Hematopoietic multipotent progenitor cell treated with erythropoietin and hydrocortisone succinate and interleukin-3 and kit ligand, for 6 days (in vitro differentiated cells): Measurements from ENCODE around the gene PTOV1.
A peak's percentile ranks its signal among the peaks of the same experiment; 100 is the strongest.

Experiments
- DNase-seq: peaks from one replicate; pipeline ENCODE4 v3.0.0-alpha.2; 2015

PTOV1 gene

DNA sequence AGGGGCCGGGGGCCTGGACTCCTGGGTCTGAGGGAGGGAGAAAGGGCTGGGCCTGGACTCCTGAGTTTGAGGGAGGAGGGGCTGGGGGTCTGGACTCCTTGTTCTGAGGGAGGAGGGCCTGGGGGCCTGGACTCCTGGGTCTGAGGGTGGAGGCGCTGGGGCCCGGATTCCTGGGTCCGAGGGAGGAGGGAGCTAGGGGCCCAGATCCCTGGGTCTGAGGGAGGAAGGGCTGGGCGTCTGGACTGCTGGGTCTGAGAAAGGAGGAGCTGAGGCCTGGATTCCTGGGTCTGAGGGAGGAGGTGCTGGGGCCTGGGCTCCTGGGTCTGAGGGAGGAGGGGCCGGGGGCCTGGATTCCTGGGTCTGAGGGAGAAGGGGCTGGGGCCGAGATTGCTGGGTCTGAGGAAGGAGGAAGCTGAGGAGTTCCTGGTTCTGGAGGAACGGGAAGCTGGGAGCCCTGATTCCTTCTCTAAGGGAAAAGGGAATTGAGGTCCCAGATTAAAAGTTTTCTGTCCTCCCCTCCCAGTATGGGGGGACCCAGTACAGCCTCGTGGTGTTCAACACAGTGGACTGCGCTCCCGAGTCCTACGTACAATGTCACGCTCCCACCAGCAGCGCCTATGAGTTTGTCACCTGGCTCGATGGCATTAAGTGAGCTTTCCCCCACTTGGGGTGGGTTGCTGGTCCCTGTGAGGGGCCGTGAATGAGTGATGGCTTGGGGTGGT is 32.1 kb upstream of the PTOV1 start:
- DNase-seq = peak; percentile 32

DNA sequence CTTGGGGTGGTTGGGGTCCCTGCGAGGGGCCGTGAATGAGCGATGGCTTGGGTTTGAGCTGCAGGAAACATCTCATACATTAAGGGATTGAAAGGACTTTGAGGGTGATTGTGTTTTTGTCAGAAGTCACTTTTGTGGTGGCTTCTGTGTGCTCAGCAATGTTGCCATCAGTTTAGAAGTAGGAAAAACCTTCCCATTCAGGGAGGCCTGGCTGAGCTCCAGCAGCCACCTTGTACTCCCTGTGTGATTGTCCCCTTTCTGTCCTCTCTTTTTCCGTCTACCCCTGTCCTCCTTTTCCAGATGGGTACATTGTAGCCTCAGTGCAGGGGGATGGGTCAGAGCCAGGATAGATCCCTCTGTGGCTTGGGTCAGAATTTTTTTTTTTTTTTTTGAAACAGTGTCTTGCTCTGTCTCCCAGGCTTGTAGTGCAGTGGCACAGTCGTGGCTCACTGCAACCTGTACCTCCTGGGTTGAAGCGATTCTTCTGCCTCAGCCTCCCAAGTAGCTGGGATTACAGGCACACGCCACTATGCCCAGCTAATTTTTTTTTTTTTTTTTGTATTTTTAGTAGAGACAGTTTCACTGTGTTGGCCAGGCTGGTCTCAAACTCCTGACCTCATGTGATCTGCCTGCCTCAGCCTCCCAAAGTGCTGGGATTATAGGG is 31.4 kb upstream of the PTOV1 start:
- peak; percentile 36 for DNase-seq

DNA sequence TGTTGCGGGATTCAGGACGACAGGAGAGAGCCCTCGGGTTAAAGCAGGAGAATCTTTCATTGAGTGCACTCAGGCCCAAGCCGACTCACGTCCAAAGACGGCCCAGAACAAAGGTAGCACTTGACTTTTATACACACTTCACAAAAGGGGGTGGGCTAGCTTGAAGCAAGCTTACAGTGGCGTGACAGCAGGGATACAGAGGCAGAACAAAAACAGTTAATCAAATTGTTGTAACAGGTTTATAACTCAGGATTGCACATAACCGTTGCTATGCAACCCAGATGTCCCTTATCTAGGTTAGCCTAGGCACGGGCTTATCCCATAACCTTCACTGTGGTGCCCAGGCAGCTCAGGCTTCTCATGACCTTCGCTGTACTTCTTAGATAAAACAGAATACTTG is 30.8 kb upstream of the PTOV1 start:
- peak; percentile 97 for DNase-seq

DNA sequence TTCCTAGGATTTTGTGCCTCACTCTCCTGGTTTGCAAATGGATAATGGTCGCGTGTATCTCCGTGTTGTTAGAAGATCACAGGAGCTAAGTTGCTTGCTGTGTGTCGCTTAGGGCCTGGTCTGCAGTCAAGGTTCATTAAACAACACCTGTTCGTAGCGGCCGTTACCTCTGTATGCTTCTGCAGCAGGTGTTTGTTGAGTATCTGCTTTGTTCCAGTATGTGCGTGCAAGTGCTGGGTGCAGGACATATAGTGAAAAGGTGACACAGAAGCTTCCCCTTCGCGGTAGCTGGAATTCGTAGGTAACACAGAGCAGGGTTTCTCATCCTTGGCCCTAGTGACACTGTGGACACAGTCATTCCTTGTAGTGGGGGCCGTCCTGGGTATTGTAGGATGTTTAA is 27.5 kb upstream of the PTOV1 start:
- no peak for DNase-seq

DNA sequence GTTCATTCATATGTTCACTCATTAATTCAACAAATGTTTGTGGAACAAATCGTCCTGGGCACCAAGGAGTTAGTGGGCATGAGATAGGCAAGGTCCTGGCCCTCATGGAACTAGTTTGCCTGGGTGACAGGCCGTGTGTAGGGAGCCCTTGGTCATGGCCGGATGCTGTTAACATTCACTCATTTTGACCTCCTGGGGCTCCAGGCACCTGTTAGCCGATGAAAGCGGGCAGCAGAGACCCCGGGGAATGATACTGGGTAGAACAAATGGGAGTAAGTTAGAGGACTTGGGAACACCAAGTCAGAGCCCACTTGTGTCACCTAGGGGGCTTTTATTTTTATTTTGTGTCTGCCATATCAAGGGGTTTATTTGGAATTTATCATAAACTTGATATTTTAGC is 26.3 kb upstream of the PTOV1 start:
- DNase-seq = no peak

DNA sequence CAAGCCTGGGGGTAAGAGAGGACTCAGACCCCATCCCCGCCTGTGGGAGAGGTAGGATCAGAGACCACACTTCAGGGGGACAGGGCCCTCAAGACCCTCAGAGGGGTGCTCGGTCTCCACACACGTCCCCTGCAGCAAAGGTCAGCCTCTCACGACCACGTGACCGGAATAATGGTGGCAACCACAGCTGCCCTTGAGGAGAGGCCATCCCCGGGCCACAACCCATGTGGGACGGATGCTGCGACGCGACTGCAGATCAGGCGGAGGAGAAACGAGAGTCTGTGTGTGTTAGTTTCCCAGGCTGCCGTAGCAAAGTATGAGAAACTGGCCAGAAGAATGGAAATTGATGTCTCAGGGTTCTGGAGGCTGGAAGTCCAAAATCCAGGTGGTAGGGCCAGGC is 23.9 kb upstream of the PTOV1 start:
- DNase-seq = no peak

DNA sequence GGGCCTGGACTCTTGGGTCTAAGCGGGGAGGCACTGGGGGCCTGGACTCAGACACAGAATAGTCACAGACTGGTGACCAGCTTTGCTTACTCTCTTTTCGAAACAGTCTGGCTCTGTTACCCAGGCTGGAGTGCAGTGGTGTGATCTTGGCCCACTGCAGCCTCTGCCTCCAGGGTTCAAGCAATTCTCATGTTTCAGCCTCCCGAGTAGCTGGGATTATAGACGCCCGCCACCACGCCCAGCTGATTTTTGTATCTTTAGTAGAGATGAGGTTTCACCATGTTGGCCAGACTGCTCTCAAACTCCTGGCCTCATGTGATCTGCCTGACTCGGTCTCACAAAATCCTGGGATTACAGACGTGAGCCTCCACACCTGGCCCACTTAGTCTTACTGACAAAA is 21.8 kb upstream of the PTOV1 start:
- no peak for DNase-seq

DNA sequence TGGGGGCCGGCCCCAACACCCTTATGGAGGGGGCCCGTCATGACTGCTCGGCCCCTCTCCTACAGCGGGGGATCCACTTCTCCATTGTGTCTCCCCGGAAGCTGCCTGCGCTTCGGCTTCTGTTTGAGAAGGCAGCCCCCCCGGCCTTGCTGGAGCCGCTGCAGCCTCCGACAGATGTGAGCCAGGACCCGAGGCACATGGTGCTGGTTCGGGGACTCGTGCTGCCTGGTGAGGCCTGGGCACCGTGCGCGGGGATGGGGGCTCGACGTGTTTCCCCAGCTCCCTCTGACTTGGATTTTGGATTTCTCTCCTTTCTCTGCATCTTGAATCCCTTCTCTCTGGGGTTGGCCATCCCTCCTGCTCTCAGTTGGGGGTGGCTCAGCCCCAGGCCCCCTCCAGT is 21.2 kb upstream of the PTOV1 start:
- DNase-seq = no peak

DNA sequence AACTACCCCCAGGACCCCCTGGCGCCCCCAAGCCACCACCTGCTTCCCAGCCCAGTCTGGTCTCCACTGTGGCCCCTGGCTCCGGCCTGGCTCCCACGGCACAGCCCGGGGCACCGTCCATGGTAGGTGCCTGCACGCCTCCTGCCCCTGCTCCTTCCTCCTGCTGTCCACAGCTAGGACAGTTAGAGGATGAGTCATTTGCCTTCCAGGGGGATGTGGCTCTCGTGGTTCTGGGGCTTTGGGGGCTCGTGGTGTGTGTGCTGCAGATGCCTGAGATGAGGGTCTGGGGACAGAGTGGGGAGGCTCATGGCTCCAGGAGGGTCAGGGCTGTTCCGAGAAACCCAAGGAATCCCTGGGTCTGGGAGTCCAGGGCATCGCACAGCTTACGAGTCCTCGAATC is 20.2 kb upstream of the PTOV1 start:
- DNase-seq = no peak

DNA sequence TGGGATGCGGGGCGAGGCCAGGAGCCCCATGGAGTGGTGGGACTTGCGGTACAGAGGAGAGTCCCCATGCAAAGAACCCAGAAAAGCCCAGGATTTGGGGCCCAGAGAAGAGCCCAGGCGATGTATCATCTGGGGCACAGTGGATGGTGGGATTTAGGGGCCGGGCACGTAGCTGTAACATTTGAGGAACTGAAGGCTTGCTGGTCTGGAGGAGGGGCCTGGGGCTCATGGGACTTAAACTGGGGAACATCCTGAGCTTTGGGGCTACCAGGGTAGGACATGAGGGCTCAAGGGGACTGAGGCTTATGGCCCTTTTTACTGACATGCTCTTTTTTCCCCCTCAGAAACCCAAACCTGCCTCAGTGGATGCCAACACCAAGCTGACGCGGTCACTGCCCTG is 19.4 kb upstream of the PTOV1 start:
- DNase-seq = no peak

DNA sequence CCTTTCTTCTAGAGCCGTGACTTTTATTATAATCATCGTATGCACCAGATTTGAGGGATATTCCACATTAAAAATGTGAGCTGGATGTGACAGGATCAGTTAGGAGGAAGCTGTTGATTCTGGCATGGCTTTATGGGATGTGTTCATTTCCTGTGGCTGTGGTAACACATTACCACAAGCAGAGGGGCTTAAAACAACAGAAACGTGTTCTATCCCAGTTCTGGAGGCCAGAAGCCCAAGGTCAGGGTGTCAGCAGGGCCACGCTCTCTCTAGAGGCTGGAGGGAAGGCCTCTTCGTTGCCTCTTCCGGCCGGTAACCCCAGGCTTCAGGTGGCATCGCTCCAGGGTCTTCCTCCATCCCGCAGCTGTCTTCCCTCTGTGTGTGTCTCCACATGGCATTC is 18.4 kb upstream of the PTOV1 start:
- DNase-seq = no peak

DNA sequence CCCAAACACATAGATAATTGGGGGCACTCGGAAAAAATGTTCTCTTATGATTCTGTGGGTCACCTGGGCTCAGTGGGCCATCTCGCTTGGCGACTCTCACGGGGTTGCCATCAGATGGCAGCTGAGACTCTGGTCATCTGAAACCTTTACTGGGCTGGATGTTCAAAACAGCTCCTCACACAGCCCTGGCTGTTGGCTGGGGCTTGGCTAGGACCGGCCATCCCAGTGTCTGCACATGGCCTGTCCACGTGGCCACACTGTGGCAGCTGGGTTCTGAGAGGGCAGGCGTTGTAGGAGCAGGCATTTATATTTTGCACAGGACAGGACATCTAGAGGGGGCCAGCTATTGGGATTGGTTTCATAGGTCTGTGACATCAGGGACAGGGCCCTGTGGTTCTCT is 17.4 kb upstream of the PTOV1 start:
- no peak for DNase-seq

DNA sequence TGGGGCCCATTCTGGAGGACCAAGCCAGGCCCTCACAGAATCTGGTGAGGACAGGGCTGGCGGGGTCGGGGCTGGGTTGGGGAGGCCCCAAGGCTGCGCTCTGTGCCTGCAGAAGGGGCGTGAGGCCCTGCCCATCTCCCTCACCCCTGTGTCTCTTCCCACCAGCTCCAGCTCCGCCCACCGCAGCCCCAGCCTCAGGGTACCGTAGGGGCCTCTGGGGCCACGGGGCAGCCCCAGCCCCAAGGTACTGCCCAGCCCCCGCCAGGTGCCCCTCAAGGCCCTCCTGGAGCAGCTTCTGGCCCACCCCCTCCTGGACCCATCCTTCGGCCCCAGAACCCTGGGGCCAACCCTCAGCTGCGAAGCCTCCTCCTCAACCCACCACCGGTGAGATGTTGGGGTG is 15.4 kb upstream of the PTOV1 start:
- no peak for DNase-seq

DNA sequence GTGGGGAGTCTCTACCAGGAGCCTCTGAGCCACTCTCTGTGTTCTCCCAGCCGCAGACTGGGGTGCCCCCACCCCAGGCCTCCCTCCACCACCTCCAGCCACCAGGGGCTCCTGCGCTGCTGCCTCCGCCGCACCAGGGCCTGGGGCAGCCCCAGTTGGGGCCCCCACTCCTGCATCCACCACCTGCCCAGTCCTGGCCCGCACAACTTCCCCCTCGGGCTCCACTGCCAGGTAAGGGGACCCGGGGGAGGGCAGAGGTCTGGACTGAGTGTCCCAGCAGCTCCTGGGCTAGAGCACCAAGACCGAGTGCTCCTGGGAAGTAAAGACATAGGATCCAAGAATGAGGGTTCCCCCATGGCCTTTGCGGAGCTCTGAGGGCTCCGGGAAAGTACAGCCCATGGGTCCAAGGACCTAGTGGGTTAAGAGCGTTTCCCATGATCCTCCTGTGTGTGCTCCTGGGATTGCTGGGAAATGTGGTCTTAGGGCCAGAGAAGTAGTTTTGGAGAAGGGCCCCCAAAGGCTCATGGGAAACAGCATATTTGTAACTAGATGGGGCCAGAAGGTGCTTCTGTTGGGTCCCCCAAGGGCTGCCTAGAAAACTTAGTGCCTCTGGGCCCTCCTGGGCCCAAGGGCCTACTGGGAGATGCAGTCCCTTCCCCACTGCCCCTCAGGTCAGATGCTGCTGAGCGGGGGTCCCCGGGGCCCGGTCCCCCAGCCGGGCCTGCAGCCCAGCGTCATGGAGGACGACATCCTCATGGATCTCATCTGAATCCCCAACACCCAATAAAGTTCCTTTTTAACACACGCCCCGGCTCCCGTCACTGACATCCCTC is 14.6 kb upstream of the PTOV1 start:
- DNase-seq = no peak

DNA sequence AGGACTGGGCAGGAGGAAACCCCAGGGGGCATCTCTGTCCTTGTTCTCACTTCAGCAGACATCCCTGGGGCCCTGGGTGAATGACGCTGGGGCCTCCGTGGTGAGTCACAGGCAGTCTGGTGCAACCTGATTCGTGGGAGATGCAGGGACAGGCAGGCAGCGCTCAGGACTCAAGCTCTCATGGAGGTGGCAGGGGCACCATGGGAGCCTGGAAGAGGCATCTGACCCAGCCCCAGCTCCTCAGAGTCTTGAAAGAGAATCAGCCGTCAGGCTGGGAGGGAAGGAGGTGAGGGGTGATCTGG is 14.0 kb upstream of the PTOV1 start:
- no peak for DNase-seq

DNA sequence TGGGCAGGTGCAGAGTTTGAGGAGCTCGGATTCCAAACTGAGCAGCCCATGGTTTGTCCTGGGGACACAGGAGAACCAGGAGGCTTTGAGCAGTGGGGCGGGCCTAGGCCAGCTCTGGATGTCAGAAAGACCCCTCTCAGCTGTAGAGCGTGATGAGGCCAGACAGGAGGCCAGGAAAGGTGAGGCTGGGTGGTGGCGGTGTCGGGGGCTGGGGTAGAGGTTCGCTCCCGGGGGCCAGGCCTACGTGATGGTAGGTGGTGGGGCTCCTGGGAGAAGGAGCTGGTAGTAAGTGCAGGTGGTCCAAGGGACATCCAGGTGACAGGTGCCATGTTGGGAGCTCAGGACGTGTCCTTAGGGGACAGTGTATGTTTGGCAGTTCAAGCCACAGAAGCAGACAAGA is 13.5 kb upstream of the PTOV1 start:
- DNase-seq = no peak

DNA sequence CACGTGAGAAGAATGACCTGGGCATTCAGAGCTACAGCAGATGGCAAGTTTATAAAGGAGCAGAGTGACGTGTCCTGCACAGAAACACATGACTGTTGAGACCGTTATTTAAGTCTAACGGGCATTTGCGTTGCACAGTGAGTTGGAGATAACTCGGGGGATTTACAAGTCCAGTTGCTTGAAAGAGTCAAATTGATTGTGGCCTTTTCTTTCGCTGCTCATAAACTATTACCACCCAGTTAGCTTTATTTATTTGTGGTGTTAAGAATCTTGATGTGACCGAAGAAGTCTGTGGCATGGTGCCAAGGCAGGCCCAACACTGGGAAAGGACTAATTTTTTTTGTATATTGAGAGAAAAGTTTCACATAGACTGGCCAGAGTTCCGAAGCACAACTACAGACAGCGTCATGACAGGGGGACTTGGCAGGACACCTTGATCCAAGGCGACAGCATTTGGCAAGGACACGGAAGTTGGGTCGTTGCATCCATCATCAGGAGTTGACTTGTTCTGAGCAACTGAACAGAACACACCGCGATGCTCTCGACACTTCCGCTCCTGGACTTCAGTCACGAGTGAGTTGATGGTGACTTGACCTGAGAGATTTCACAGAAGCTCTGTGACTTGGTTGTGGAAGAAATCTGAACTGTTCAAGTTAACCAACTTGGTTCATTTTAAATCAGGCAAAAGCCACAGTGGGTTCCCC is 11.9 kb upstream of the PTOV1 start:
- no peak for DNase-seq

DNA sequence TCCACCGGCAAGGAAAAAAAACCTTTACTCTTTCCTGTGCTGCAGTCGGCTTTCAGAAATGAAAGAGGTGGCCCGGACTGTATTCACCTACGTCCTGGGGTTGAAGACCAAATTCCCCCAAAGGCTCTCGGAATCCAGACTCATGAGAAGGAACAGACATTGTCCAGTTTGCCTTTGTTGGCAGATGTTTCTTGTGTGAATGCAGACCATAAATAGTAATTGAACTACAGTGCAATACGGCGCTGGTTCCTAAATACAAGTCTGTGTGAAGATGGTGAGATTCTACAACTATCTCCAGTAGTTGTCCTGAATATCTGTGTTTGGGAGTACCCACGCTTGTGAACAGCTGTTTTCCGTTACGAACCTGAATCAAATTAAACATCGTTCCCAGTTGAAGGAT is 11.2 kb upstream of the PTOV1 start:
- no peak for DNase-seq

DNA sequence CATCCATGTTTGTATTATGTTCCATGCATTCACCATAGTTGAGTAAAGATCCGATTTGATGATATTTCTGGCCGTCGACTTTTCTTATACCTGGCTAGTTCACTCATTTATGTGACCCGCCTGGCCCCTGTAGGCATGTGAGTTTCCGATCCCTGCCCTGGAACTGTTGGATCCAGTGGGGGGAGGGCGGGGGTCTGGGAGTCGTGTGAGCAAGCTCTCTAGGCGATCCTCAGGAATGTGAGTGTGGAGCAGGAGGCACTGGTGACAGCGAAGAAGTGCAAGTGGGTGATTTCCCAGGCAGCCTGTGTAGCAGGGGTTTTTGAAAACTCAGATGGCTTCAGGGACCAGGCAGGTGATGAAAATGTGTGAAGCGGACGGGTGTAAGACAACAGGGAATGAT is 10.6 kb upstream of the PTOV1 start:
- DNase-seq = no peak

DNA sequence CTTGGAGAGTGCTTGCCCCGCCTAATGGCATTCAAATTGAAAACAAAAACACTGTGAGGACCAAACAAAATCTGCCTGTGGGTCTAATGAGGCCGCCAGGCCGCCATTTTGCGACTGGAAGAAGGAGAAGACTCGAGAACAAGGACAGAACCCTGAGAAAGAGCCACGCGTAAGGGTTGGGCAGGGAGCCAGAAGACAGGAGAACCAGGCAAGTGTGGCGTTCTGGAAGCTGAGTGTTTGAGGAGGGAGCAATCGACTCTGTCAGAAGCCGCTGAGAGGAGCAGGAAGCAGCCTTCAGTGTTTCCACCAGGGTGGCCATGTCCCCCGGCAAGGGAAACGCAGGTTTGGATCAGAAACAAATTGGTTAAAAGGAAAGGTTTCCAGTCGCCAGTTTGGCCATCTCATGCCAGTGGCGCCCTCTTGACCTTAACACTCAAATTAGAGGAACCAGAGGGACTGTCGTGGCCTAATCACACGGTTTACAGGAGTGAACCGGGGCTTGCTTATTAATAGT is 10.2 kb upstream of the PTOV1 start:
- no peak for DNase-seq

DNA sequence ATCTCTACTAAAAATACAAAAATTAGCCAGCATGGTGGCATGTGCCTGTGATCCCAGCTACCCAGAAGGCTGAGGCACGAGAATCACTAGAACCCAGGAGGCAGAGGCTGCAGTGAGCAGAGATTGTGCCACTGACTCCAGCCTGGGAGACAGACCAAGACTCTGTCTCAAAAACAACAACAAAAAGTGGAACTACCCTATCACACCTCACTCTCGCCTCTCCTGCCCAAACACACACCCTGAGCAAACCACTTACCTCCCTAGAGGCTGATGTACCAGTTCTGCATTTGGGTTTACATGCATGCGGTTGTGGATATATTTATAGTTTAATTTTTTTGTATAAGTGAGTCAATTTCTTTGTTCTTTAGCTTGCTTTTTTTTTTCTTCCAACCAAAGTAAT is 7.7 kb upstream of the PTOV1 start:
- no peak for DNase-seq

DNA sequence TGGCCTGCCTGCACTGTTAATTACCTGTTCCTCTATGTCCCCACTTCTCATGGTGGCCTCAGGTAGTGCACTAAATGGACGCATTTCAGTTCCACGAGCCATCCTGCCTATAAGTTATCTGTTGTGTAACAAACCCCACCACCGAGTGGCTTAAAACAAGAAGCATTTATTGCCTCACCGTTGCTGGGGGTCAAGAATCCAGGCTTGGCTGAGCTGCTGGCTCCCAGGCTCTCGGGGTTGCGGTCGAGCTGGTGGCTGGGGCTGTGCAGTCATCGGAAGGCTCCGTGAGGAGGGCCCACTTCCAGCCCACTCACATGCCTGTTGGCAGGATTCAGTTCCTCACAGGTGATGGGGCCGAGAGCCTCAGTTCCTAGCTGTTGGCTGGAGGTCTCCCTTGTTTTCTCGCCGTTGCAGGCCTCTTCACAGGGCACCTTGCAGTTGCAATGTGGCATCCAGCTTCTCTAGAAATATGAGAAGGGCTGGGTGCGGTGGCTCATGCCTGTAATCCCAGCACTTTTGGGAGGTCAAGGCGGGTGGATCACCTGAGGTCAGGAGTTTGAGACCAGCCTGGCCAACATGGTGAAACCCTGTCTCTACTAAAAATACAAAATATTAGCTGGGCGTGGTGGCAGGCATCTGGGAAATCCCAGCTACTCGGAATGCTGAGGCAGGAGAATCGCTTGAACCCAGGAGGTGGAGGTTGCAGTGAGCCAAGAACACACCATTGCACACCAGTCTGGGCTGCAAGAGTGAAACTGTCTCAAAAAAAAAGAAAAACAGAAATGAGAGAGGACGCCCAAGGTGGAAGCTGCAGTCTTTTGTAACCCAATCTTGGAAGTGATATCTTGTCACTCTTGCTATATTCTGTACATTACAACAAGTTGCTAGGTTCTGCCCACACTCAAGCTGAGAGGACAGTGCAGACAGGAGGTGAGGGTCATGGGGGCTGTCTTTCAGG is 6.5 kb upstream of the PTOV1 start:
- no peak for DNase-seq
